ENCODE data around the gene BICD2. TPM values are rescaled to one million over a fixed set of nuclear protein-coding genes. Genes with fewer than 3 reads are reported as not detected.

Gene BICD2
- total and polyA plus RNA-seq, 2 donors (not counting 1 experiment from before 2014, with no cell fraction given): 33.2 to 49.5 TPM

- Histone ChIP-seq H2AFZ (ENCODE audit: insufficient read depth, low read depth, low read length, poor library complexity, severe bottlenecking) (peak overlapping the region; percentile 76), H3K4me3 (ENCODE audit: control extremely low read depth in 1 of 5, extremely low read depth in 1 of 5, insufficient read depth in 1 of 5, low read depth in 2 of 5, low read length in 4 of 5) (peak overlapping the region in 4 of 5 experiments; percentile 39 to 74 (median 56)), H4K20me1 (ENCODE audit: control insufficient read depth, insufficient read depth, low read length, poor library complexity, severe bottlenecking) (peaks cover 6% of the 10 kb centered on the region), H3K27me3 (replicated peaks in 1 of 4; ENCODE audit: control extremely low read depth in 1 of 4, control insufficient read depth in 3 of 4, insufficient read depth in 4 of 4, low read length in 3 of 4) (peaks cover 0 to 65% (median 56%) of the 10 kb centered on the region in 4 experiments), H3K36me3 (replicated peaks in 1 of 2; ENCODE audit: control extremely low read depth in 1 of 2, control insufficient read depth in 1 of 2, extremely low read depth in 1 of 2, insufficient read depth in 2 of 2, low read length in 1 of 2) (no peaks in the 10 kb centered on the region), H3K4me2 (replicated peaks; ENCODE audit: low read depth, low read length, poor library complexity, severe bottlenecking) (peak overlapping the region; percentile 85), H3K9ac (ENCODE audit: low read length) (peak overlapping the region; percentile 62), H3K4me1 (ENCODE audit: control insufficient read depth in 2 of 2, insufficient read depth in 2 of 2, low read length in 2 of 2) (peaks cover 32 to 36% of the 10 kb centered on the region in 2 donors), H3K79me2 (ENCODE audit: control insufficient read depth, insufficient read depth, low read length) (no peaks in the 10 kb centered on the region), H3K27ac (ENCODE audit: low read length in 2 of 2) (no peak overlapping the region), H3K9me3 (ENCODE audit: control extremely low read depth in 1 of 3, control insufficient read depth in 2 of 3, insufficient read depth in 1 of 3, low read length in 2 of 3) (peaks cover 0 to 17% (median 0%) of the 10 kb centered on the region in 3 donors)
- DNase-seq (peak; percentile 75), ATAC-seq (ENCODE audit: low read depth) (peak; percentile 72)
- Mint-ChIP-seq H3K27me3 (peaks cover 48% of the 10 kb centered on the region), H3K4me1 (peaks cover 25% of the 10 kb centered on the region), H3K9me3 (ENCODE audit: insufficient read depth) (no peaks in the 10 kb centered on the region), H3K27ac (no peak overlapping the region), H3K4me3 (peak overlapping the region; percentile 91)
- POLR2A ChIA-PET: interaction anchor here (0.6 kb wide), 1 partner anchor 138 kb away, joined by 3 read pairs; the partner anchor contains the start of gene IPPK
- intact Hi-C loops (cut with micrococcal nuclease): loop anchor here (1.0 kb wide), 1 partner anchor 46 kb away; no protein-coding TSS in a partner anchor
- CTCF ChIA-PET: interaction anchor here (0.7 to 2.6 kb wide), 7 partner anchors 16 to 494 kb away, joined by 3 to 12 read pairs (median 4); no protein-coding TSS in a partner anchor
- TF ChIP-seq CTCF (IDR thresholded peaks at IDR 0.05): peak; percentile 30
- TF ChIP-seq EZH2 (IDR thresholded peaks at IDR 0.05; ENCODE audit: borderline replicate concordance, insufficient read depth, low read depth, low read length, poor library complexity, severe bottlenecking): no peak
- WGBS (ENCODE audit: insufficient coverage): 1% methylated on average over 60 of the region's 60 CpGs
Observed at GRCh38 chr9:92808726-92809451, 44.3 kb upstream of the BICD2 start.
